T-helper 2 cell treated with Interferon-gamma antibody and Interleukin-4, amounts not matched to agents 5 μg/mL and 100 μg/mL, for 36 hours (primary cell): ENCODE measurements around the gene ZNF83.
"Not testable (repeated sequence)": the region's sequence is repeated elsewhere in the genome, so short reads cannot be mapped to it uniquely, and the experiment has no call there.

Source experiments
- DNase-seq: peaks from one replicate; pipeline ENCODE4 v3.0.0; 2021; ENCODE audit warnings: low spot score
- H3K27ac Mint-ChIP-seq: one replicate; pipeline ENCODE4 v1.8.0; 2021; ENCODE audit warnings: mild to moderate bottlenecking, mixed read lengths
- H3K27me3 Mint-ChIP-seq: one replicate; pipeline ENCODE4 v1.8.0; 2021; ENCODE audit warnings: low read depth, mixed read lengths
- H3K36me3 Mint-ChIP-seq: one replicate; pipeline ENCODE4 v1.8.0; 2021; ENCODE audit warnings: low read depth, mixed read lengths
- H3K4me1 Mint-ChIP-seq: one replicate; pipeline ENCODE4 v1.8.0; 2021; ENCODE audit warnings: low read depth, mixed read lengths
- H3K4me3 Mint-ChIP-seq: one replicate; pipeline ENCODE4 v1.8.0; 2022; ENCODE audit warnings: mild to moderate bottlenecking, moderate library complexity, mixed read lengths
- H3K9me3 Mint-ChIP-seq: one replicate; pipeline ENCODE4 v1.8.0; 2021; ENCODE audit warnings: mixed read lengths

ZNF83 gene

DNA sequence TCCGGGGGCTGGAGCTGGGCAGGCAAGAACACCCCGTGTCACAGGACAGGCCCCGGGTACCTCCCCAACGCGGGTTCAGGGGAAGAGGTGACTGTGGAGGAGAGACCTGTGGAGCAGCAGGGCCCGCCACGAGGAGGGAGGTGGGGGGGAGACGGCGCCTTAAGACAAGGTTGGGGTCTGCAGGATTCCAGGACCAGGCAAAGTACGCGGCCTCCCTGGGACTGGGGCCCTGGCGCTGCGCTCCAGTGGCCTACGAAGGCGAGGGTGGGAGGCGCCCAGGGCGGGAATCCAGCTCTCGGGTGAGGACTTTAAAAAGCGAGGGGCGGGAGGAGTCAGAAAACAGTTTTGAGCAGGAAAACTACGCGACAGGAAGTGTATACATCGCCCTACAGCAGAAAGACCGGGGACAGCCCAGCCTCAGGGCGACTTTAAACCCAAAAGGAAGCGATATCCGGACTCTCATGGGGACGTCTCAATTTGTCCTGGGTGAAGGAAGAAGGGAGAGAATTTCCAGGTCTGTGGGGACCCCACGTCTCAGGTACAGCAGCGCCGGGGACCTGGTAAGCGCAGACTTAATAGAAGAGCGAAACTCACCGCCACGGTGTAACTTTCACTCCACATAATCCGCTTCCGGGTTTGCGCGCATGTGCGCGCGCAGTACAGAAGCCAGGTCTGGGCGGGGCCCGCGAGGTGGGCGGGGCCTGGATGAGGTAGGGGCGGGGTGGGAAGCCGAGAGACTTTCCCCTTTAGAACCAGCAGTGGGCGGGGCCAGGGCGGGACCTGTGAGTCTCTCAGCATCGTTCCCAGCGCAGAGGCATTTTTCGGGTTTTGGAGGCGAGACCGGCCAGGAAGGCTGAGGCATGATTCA lies at the start of gene ZNF83:
Gene ZNF83, minus strand, starts transcription at position 638 of the 868 bp plus-strand sequence.
- H3K4me1 Mint-ChIP-seq = peaks cover 9% of the 10 kb centered on the region
- H3K4me3 Mint-ChIP-seq = peak within 1 kb of the TSS; percentile 99
- H3K27ac Mint-ChIP-seq = peak within 1 kb of the TSS; percentile 99
- DNase-seq = peak; percentile 91
- peaks cover 36% of the 10 kb centered on the region for H3K9me3 Mint-ChIP-seq
- H3K36me3 Mint-ChIP-seq = peaks cover 48% of the 10 kb centered on the region
- H3K27me3 Mint-ChIP-seq = no peaks in the 10 kb centered on the region

DNA sequence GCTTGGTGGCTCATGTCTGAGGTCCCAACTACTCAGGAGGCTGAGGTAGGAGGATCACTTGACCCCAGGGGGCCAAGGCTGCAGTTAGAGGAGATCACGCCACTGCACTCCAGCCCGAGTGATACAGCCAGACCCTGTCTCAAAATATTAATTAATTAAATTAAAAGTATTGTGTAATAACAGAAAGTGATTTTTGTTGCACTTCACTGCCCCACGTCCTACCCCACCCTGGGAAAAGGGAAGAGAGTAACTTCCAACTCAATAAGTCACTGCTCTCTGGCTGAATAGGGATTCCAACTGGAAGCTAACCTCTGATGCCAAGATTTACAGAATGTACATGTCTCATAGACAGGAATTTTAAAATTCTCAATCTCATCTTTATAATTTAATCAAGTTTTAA lies 49.5 kb upstream of the ZNF83 start:
- no peak for DNase-seq
- Mint-ChIP-seq H3K27me3 (no peaks in the 10 kb centered on the region), H3K4me3 (no peak overlapping the region), H3K4me1 (peaks cover 24% of the 10 kb centered on the region), H3K27ac (no peak overlapping the region), H3K36me3 (peaks cover 43% of the 10 kb centered on the region), H3K9me3 (peaks cover 18% of the 10 kb centered on the region)

DNA sequence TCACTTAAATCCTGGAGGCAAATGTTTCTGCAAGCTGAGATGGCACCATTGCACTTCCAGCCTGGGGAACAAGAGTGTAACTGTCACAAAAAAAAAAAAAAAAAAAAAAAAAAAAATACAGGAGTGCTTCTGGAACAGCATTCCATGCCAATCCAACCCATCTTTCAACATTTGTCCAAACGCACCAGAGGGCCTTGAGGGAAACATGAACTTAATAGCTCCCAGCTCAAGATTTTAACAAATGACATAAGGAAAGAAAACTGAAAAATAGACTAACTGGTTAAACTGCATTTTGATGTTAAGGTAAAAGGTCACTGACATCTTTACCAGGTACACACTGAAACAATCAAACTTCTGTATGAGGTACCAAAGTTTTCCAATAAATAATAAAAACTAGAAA lies 47.7 kb upstream of the ZNF83 start:
- Mint-ChIP-seq H3K27ac (no peak overlapping the region), H3K4me3 (no peak overlapping the region), H3K9me3 (peaks cover 12% of the 10 kb centered on the region), H3K27me3 (no peaks in the 10 kb centered on the region), H3K4me1 (peaks cover 22% of the 10 kb centered on the region), H3K36me3 (peaks cover 49% of the 10 kb centered on the region)
- DNase-seq = no peak

DNA sequence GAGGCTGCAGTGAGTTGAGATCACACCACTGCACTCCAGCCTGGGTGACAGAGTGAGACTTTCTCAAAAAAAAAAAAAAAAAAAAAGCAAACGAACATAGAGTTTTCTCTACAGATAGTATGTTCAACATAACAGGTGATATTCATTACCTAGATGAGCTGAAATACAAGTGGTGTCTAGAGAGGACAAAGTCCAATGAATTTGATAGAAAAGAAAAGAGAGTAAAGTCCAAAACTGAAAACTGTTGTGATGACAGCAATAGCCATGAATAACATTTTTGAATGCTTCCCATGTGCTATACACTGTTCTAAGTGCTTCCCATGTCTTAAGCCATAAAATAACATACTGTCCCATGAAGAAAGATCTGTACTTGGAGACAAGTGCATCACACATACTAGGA lies 43.1 kb upstream of the ZNF83 start:
- H3K4me3 Mint-ChIP-seq, H3K27me3 Mint-ChIP-seq, DNase-seq, H3K4me1 Mint-ChIP-seq: not testable (repeated sequence)
- Mint-ChIP-seq H3K27ac (peak overlapping the region; percentile 15), H3K36me3 (peaks cover 57% of the 10 kb centered on the region), H3K9me3 (peaks cover 26% of the 10 kb centered on the region)

DNA sequence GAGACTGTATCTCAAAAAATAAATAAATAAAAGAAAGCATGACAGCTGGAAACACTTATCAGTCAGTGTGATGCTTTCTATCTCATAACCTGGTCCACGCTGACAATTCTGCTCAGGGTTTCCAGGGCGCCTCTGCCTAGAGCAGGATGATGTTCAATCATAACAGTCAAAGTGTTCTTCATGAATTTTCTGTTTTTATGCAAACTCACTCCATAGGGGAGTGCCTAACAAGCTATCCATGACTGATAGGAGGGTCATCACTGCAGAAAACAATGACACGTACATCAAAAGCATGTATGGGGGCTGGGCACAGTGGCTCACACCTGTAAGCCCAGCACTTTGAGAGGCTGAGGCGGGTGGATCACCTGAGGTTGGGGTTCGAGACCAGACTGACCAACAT lies 41.4 kb upstream of the ZNF83 start:
- H3K4me3 Mint-ChIP-seq = no peak overlapping the region
- peaks cover 60% of the 10 kb centered on the region for H3K36me3 Mint-ChIP-seq

DNA sequence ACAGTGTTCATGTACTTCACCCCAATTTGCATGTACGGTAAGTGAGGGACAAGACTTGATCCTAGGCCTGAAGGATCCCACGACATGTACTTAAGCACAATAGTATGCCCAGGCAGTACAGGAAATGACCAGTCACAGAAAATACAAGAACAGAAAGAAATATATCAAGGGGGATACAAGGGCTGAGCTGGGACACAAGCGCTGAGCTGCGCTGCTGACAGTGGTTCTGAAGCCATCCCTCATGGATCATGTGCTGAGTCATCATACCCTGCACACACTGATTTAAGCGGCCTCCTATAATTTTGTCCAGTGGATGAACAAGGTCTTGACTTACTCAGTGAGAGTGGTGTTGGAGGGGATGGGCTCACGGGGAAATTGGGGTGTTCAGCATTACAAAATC lies 37.1 kb upstream of the ZNF83 start:
- DNase-seq, H3K4me3 Mint-ChIP-seq, H3K4me1 Mint-ChIP-seq, H3K27me3 Mint-ChIP-seq, H3K27ac Mint-ChIP-seq: not testable (repeated sequence)
- Mint-ChIP-seq H3K36me3 (peaks cover 67% of the 10 kb centered on the region), H3K9me3 (peaks cover 55% of the 10 kb centered on the region)

More for the DNA sequence above, 41.4 kb upstream of the ZNF83 start:
- Mint-ChIP-seq H3K4me1 (peaks cover 1% of the 10 kb centered on the region), H3K27me3 (no peaks in the 10 kb centered on the region), H3K27ac (no peak overlapping the region), H3K9me3 (peaks cover 37% of the 10 kb centered on the region)
- no peak for DNase-seq

DNA sequence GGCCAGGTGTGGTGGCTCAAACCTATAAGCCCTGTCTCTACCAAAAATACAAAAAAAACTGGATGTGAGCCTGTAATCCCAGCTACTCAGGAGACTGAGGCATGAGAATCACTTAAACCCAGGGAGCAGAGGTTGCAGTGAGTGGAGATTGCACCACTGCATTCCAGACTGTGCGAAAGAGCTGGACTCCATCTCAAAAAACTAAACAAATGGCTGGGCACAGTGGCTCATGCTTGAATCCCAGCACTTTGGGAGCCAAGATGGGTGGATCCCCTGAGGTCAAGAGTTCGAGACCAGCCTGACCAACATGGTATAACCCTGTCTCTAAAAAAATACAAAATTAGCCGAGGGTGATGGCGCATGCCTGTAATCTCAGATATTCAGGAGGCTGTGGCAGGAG lies 34.9 kb upstream of the ZNF83 start:
- Mint-ChIP-seq H3K36me3 (peaks cover 71% of the 10 kb centered on the region), H3K27ac (no peak overlapping the region), H3K9me3 (peaks cover 52% of the 10 kb centered on the region), H3K27me3 (no peaks in the 10 kb centered on the region), H3K4me1 (no peaks in the 10 kb centered on the region), H3K4me3 (no peak overlapping the region)
- DNase-seq = no peak

DNA sequence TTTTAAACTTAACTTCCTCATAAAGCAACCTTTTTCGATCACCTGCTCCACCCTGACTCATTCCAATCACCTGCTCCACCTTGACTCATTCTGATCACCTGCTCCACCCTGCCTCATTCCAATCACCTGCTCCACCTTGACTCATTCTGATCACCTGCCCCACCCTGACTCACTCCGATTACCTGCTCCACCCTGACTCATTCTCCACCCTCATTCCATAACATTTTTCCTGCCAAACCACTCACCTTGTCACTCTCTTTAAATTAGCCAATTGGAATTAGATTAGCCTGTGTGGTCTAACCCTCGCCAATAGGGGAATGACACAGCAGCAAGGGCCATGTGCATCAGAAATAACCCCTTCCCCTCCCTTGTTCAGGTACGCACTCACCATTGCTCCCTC lies 31.9 kb upstream of the ZNF83 start:
- H3K4me3 Mint-ChIP-seq = no peak overlapping the region
- no peaks in the 10 kb centered on the region for H3K27me3 Mint-ChIP-seq
- H3K4me1 Mint-ChIP-seq = no peaks in the 10 kb centered on the region
- peaks cover 48% of the 10 kb centered on the region for H3K9me3 Mint-ChIP-seq
- peaks cover 80% of the 10 kb centered on the region for H3K36me3 Mint-ChIP-seq
- no peak for DNase-seq
- no peak overlapping the region for H3K27ac Mint-ChIP-seq

DNA sequence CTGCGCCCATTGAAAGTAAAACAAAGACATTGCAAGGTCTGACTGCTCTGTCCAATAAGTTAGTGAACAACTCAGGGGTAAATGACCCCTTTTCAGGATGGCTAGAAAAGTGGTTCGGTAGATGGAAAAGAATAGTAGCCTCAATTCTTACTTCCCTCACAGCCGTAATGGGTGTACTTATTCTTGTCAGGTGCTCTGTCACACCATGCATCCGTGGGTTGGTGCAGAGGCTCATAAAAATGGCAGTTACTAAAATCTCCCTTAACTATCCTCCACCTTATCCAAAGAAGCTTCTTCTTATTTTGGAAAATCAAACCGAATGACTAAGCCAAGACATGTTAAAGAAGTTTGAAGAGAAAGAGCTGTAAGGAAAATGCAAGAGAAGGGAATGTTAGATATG lies 31.4 kb upstream of the ZNF83 start:
- Mint-ChIP-seq H3K27me3 (no peaks in the 10 kb centered on the region), H3K4me3 (no peak overlapping the region), H3K9me3 (peaks cover 44% of the 10 kb centered on the region), H3K36me3 (peaks cover 81% of the 10 kb centered on the region), H3K4me1 (no peaks in the 10 kb centered on the region), H3K27ac (no peak overlapping the region)
- no peak for DNase-seq

DNA sequence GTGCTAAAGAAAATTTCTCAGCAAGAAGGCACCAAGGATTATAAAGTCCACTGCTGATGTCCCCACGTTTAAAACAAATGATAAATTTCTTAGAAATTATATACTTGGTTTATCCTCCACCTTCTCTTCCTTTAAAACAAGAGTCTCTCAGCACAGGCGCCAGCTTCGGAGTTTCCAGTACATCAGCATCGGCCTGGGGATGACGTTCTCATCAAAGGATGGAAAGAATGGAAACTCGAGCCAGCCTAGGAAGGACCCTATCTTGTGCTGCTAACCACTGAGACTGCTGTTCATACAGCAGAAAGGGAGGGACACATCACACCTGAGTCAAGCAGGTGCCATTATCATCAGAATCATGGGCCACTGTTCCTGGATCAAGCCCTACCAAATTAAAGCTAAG lies 29.8 kb upstream of the ZNF83 start:
- Mint-ChIP-seq H3K4me1 (no peaks in the 10 kb centered on the region), H3K9me3 (peaks cover 40% of the 10 kb centered on the region), H3K4me3 (no peak overlapping the region), H3K27me3 (no peaks in the 10 kb centered on the region), H3K36me3 (peaks cover 80% of the 10 kb centered on the region), H3K27ac (no peak overlapping the region)
- no peak for DNase-seq

DNA sequence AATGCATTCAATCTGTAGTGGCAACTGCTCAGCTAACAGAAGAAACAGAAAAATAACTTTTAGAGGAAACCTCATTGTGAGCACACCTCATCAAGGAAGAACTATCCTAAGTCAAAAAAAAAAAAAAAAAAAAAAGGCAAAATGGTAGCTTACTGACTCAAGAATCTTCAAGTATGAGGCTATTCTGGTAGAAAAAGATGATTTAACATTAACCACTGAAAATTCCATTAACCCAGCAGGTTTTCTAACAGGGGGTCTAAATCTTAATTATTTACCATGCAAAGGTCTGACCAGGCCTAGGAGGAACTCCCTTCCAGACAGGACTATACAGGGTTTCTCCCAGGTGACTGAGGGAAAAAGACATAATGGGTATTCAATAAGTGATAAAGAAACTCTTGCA lies 28.4 kb upstream of the ZNF83 start:
- no peak overlapping the region for H3K27ac Mint-ChIP-seq
- no peak for DNase-seq
- H3K27me3 Mint-ChIP-seq = no peaks in the 10 kb centered on the region
- peaks cover 85% of the 10 kb centered on the region for H3K36me3 Mint-ChIP-seq
- no peak overlapping the region for H3K4me3 Mint-ChIP-seq
- H3K9me3 Mint-ChIP-seq = peaks cover 45% of the 10 kb centered on the region
- H3K4me1 Mint-ChIP-seq = no peaks in the 10 kb centered on the region

DNA sequence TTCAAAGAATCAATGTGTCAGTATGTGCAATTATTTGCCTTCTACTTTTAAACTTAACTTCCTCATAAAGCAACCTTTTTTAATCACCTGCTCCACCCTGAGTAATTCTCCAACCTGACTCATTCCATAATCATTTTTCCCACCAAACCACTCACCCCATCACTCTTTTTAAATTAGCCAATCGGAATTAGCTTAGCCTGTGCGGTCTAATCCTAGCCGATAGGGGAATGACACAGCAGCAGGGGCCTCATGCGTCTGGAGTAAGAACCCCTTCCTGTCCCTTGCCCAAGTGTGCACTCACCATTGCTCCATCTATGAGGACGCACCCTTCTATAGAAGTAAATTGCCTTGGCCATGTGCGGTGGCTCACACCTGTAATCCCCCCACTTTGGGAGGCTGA lies 27.4 kb upstream of the ZNF83 start:
- no peak for DNase-seq
- peaks cover 48% of the 10 kb centered on the region for H3K9me3 Mint-ChIP-seq
- H3K27ac Mint-ChIP-seq = no peak overlapping the region

DNA sequence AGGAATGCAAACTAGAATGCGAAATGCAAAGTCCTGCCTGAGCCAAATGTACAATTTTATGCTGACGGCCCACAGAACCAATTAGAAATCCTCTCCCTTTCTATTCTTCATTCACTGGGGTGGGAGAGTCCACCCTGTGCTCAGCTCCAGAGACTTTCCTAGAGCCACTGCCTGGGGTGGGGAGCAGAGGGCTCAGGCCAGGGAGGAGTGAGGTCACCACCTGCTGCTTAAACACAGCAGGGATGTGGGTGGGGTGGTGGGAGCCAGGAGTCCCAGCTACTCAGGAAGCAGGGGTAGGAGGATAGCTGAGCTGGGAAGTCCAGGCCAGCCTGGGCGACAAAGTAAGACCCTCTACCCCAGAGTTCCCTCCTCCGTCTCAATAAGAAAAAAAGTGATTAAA lies 26.9 kb upstream of the ZNF83 start:
- Mint-ChIP-seq H3K27ac (no peak overlapping the region), H3K36me3 (peaks cover 89% of the 10 kb centered on the region), H3K27me3 (no peaks in the 10 kb centered on the region), H3K4me3 (no peak overlapping the region), H3K9me3 (peaks cover 49% of the 10 kb centered on the region), H3K4me1 (no peaks in the 10 kb centered on the region)
- no peak for DNase-seq

More for the DNA sequence above, 27.4 kb upstream of the ZNF83 start:
- Mint-ChIP-seq H3K27me3 (no peaks in the 10 kb centered on the region), H3K4me3 (no peak overlapping the region), H3K36me3 (peaks cover 88% of the 10 kb centered on the region), H3K4me1 (no peaks in the 10 kb centered on the region)

DNA sequence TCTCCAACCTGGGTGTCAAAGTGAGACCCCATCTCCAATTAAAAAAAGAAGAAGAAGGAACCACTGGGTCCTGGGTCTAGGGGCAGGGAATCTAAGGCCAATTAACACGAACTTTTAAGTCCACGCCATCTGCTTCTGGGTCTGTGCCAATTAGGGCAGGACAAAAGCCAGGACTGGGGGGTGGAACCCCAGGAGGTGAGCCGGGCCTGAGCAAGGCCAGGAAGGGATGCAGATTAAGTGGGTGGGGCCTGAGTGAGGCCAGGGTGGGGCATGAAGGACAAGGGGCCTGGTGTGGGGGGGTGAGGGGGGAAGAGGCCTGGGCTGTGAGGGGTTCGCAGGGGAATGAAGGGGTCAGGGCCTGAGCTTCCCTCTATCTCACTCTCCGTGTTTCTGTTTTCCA lies 26.3 kb upstream of the ZNF83 start:
- DNase-seq = no peak
- Mint-ChIP-seq H3K36me3 (peaks cover 89% of the 10 kb centered on the region), H3K9me3 (peaks cover 49% of the 10 kb centered on the region), H3K4me1 (no peaks in the 10 kb centered on the region), H3K4me3 (no peak overlapping the region), H3K27me3 (no peaks in the 10 kb centered on the region), H3K27ac (no peak overlapping the region)

DNA sequence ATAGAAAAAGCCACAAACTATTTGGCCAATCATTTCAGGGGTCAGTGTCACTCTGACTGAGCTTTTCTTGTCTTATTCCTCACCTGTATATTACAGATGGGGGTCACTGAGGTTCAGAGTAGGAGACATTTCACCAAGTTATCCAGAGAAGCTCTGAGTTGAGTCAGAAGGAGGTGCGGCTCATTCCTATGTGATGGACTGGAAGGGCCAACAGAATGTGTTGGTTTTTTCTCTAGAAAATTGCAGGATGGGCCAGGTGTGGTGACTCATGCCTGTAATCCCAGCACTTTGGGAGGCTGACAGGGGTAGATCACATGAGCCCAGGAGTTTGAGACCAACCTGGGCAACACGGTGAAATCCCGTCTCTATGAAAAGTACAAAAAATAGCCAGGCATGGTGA lies 24.5 kb upstream of the ZNF83 start:
- H3K4me3 Mint-ChIP-seq = no peak overlapping the region
- H3K4me1 Mint-ChIP-seq = no peaks in the 10 kb centered on the region
- no peaks in the 10 kb centered on the region for H3K27me3 Mint-ChIP-seq
- H3K9me3 Mint-ChIP-seq = peaks cover 62% of the 10 kb centered on the region
- no peak for DNase-seq
- H3K27ac Mint-ChIP-seq = no peak overlapping the region
- peaks cover 92% of the 10 kb centered on the region for H3K36me3 Mint-ChIP-seq
